Stimulated activated CD4-positive, alpha-beta T cell treated with anti-CD3 and anti-CD28 coated beads, Interleukin-2, amount 100 ng/mL, for 48 hours (primary cell): ENCODE results near the gene TULP3.
A peak's percentile ranks its signal among the peaks of the same experiment; 100 is the strongest.

Source experiments
- DNase-seq, 2 donors: peaks; one replicate each; pipeline ENCODE4 v3.0.0-alpha.2; 2020

The TULP3 gene

DNA sequence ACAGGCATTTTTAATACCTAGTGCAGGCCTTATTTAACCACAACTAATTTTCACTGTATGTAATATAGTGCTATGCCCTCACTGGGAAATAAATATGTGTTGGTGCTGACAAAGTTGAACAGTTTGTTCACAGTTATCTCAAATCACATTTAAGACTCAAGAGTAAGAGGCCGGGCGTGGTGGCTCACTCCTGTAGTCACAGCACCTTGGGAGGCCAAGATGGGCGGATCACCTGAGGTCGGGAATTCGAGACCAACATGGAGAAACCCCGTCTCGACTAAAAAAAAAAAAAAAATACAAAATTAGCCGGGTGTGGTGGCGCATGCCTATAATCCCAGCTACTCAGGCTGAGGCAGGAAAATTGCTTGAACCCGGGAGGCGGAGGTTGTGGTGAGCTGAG, 45.6 kb downstream of the TULP3 start:
- no peak for DNase-seq

DNA sequence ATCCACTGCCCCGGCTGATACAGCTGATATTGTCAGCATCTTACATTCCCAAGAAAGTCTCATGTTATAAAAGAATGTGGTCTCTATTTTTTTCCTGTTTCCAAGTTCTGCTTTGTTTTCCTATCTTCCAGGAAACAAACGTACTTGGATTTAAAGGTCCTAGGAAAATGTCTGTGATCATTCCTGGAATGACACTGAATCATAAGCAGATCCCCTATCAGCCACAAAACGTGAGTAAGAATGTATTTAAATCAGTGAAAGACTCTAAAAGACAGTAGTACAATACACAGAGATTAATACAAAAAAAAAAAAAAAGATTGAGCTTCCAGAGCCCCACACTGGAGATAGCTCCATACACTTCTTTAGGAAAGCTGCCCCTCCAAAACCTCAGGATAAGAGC, 46.8 kb downstream of the TULP3 start:
- DNase-seq = no peak

DNA sequence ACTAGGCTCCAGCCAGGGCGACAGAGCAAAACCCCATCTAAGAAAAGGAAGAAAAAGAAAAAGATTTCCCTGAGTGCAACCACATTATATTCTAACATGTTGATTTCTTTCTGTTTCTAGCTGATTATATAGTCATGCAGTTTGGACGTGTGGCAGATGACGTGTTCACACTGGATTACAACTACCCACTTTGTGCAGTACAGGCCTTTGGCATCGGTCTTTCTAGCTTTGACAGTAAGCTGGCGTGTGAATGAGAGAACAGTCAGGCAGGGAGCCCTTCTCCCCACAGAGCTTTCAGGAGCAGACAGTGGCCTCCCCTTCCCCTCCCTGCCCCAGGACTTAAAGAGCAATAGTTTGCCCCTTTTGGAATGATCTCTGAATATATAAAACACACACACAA, 48.5 kb downstream of the TULP3 start:
- DNase-seq = no peak

DNA sequence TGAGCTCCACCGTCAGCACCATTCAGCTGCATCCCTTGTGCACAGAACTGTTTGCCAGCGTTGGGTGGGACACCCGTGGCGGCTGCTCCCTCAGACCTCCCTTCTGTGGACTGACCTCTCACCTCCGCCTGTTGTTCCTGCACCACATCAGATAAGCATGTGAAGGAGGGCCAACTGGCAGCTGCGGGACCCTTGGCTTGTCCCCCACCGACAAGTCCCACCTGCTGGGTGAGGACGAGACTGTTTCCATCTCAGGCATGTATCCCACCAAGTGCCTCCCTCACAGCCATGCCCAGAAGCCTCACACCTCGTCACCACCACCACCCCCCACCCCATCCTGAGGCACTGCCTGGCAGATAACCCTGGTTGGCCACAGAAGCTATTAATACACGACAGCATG, 49.9 kb downstream of the TULP3 start:
- DNase-seq = no peak

DNA sequence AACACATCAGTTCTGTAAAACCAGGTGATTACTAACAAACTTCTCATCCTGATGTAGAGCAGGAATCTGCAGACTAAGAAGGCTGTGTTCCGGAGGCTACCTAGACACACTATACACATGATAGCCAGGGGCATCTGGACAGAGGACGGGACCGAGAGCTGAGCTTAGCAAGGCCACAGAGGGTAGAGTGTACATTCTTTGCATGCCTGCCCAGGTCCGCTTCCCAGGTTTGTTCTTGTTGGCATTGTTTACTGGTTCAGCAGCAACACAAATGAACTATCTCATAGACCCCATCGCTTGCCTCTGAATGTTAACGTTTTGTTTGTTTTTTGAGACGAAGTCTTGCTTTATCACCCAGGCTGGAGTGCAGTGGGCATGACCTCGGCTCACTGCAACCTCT, 50.8 kb downstream of the TULP3 start:
- no peak for DNase-seq

DNA sequence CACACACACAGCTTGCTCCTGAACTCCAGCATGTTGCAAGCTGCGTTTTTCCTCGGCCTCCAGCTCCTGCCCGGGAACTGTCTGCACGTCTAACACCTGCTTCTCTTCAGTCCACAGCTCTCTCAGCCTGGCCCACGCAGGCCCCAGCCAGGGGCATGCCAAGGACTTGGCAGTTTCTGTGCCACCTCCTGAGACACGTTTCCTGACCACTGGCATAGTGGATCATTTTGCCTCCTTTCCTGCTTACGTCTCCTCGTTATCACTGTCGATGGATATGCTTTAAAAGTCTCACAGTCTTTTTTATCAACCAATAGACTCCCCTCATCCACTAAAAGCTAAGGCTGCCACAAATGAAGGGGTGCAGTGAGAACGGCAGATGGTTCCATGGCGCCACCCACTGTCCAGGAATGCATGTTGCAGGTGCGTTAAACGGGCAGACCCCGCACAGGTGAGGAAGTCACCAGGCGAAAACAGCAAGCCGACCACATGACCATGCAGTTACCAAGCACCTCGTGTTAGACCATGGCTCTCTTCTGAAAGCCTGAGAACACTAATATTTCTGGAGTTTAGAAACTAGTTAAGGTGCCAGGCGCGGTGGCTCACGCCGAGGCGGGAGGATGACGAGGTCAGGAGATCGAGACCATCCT, 53.8 kb downstream of the TULP3 start:
- DNase-seq = peak; percentile 53 to 67

DNA sequence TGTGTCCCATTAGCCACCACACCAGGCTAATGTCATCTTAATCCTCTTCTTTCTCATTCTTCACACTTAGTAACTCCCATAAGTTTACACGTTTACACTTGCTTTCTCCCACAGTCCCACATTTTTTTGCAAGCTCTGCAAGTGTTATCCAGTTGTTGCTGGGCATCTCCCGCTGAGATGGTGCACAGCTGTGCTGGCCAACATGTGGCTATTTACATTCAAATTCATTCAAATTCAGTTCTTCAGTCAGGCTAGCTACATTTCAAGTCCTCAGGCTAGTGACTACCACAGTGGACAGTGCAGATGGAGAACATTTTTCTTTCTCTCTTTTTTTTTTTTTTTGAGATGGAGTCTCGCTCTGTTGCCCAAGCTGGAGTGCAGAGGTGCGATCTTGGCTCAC, 58.7 kb downstream of the TULP3 start:
- DNase-seq = no peak

DNA sequence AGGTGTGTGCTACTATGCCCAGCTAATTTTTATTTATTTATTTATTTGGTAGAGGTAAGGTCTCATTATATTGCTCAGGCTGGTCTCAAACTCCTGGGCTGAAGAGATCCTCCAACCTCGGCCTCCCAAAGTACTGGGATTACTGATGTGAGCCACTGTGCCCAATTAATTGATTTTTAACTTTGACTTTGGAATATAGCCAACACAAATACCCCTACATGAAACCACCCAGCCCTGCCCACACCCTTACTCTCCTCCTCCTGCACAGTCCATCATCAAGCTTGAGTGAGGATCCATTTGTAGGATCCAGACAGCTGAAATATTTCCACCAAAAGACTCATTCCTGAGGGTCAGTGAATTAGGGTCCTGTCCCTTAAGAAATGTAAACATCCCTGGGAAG, 65.2 kb downstream of the TULP3 start:
- DNase-seq = no peak

DNA sequence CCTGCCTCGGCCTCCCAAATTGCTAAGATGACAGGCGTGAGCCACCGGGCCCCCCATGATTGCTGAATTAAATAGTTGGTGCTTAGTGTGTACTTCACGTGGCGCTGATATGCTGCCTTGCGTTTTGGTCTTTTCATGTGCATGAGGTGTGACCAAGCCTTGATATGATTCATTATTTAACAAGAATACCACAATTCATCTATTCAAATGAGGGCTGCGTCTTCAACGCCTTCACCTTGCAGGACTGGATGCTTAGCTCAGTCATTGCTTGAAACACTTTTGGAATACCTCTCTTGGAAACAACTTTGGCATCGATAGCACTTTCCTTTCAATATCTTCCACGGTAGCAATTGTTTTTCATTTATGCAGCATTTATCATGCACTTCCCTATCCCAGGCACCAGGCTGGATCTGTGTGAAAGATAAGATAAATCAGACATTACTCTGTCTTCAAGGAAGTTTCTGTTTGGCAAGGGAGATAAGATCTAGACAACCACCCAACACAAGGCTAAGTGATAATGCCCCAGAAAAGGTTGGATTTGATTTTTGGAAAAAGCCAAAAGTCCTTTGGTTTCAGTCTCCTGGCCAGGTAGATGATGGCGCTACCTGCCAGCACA, 67.2 kb downstream of the TULP3 start:
- DNase-seq = no peak

DNA sequence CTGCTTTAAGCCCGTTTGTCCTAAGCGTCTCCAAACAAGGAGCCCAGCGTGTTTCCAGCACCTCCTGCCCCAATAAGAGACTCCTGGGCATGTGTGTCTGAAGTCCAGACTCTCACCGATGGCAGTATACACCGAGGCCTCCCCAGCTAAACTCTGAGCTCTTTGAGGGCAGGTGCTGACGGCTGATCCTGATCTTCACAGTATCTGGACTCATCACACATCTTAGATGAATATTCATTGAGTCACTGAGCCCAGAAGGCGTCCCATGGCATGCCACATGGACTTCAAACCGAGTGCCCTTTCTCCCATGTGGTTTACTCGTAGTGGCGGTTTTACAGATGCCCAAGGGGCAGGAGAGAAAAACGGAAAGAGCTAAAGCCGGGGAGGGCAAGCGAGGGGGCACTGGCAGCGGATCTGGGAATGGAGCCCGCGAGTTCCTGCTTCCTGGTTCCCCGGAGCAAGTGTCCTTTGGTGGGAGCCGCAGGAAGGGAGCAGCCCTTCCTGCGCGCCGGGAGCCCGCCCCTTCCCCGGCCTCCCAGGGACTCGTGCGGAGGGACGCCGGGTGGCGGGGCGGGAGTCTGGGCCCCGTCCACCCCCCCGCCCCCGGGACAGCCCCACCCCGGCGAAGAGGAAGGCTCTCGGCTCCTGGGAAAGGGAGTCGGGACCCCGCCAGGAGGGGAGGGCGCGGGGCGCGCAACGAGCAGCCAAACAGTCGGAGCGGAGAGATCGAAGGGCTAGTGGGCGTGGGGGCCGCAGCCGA, 67.9 kb downstream of the TULP3 start:
- no peak for DNase-seq

DNA sequence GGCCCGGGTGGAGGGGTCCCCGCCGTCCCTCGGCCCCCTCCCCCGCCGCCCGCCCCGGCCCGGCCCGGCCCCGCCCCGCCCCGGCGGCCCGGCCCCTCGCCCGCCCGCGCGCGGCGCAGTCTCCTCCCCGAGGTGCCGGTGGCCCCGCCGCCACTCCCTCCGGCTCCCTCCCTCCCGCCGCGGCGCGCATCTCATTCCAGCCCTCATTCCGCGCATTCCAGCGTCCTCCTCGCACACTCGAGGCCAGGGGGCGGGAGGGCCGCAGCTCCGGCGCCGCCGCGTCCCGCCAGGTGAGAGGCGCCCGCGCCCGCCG, 68.5 kb downstream of the TULP3 start, which contains the start of gene TEAD4:
TEAD4 (plus strand) TSS at position 206 of the 313 bp plus-strand sequence.
- DNase-seq = peak; percentile 9 to 16

DNA sequence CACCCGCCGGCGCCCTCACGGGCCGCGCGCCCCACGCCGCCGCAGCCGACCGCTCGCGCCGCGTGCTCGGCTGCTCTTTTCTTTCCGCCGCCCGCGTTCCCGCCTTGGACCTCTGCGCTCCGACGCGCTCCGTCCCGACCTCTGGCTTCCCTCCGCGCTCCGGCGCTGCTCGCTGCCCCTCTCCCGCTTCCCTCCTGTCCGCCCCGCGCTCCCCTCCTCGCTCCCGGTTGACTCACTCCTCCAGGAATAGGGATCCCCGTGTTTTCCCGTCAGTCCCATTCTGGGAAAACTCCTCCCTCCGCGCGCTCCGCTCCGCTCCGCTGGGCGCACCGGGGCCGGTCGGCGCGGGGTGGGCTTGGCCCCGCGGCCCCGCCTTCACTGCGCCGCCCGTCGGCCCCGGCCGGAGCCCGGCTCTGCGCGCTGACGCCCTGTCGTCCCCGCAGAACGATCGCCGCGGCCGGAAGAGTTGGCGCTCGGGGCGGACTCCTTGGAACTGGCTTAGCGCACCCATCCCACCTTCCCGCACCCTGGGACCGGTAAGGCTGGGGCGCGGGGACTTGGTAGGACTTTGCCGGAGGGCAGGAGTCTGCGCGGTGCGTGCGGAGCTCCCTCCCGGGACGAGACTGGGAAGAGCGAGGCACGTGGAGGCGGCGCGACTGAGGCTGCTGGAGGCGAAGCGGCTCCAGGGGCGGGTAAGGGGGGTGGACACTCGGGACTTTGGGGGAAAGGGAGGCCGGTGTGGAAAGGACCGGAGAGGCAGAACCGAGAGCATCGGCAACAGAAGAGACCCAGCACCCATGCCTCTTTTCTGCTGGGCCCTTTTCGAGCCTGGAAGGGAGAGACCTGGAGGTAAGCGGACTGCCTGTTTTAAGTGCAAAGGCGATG, 69.1 kb downstream of the TULP3 start:
- peak in 1 of 2 donors; percentile 16 for DNase-seq

DNA sequence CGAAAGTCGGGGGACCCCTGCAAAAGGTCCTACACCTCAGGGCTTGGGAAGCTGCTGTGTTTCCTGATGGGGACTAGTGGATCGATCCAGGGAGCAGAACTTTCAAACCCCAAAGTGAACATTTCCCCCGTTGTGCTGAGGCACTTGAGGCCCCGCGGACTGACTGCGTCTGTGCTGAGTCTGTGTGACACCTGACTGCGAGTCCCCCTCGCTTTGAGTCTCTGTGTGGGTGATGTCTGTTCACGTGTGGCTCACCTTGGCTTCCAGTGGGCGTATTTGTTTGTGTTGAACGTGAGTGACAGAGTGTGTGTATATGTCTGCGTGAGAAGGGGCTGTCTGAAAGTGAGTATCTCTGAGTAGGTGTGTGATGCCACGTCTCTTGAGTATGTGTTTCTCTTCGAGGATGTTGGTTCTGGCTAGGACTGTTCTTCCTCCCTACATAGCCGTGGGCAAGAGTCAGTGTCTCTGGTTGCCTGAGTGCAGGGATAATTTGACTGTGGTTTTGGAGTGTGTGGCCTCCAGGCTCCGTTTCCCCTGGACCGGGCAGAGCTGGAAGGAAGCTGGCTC, 69.8 kb downstream of the TULP3 start:
- peak in 1 of 2 donors; percentile 7 for DNase-seq

DNA sequence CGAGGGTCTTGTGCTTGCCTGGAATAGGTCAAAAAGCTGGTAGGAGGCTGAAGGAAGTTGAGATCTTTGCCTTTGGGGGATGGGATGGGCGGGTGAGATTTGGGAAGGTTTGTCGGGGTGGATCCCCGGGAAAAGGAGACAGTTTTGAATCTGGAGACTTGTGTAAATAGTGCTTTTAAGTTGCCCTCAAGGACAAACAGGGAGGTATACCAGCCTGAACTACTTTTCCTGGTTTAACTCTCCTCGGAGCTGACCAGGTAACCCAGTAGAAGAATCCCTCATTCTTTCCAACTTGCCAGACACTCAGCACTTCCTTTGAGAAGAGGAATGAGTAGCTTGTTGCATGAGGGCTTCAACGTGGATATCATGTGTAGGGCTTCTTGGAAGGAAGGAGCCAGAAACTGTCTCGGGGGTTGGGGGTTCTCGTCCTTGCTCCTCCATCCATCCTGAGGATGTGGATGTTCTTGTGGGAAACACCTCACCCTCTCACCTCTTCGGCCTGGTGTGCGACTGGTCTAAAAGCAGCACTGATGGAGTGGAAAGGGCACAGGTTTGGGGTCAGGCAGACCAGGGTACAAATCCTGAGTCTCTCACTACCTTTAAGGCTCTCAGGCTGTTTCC, 70.4 kb downstream of the TULP3 start:
- no peak for DNase-seq

DNA sequence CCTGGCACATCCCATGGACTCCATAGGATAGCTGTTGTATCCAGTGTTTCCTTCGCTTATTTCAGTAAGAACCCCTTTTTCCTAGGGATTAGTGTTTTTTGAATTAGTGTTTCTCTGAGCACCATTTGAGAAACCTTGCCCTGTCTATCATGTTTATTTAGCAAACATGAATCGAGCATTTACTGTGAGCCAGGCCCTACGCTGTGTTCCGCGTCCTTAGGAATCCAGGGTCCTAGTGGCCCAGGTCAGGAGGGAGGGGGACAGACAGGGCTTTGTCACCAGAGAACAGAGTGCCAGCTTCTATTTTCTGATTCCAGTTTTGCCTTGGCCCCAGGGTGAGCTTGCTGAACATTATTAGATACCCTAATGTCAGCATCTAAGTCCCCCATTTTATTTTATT, 71.0 kb downstream of the TULP3 start:
- DNase-seq = no peak

DNA sequence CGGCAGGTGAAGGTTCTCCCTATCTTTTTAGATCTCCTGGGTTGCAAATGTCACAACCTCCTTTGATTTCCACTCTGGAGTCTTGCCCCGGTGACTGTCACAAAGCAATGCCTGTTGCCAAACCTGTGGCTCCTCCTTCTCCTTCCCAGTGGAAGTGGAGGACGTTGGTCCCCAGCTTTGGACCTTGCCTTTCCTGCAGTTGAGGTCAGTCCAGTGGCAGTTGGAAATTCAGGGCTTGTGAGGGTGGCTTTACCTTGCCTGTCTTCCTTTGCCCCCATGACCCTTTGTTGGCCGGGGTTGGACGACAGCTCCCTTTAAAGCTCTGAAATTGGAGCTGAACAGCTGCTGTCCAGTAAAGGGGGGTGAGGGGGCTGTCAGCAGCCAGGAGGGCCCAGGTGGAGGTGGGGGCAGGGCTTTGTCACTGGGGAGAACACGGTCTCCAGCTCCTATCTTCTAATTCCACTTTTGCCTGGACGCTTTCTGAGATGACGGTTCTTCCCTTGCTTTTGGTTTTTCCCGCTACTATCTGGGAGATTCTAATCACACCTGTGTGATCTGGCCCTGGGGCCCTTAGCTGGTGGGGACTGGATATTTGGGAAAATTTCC, 72.6 kb downstream of the TULP3 start:
- no peak for DNase-seq

DNA sequence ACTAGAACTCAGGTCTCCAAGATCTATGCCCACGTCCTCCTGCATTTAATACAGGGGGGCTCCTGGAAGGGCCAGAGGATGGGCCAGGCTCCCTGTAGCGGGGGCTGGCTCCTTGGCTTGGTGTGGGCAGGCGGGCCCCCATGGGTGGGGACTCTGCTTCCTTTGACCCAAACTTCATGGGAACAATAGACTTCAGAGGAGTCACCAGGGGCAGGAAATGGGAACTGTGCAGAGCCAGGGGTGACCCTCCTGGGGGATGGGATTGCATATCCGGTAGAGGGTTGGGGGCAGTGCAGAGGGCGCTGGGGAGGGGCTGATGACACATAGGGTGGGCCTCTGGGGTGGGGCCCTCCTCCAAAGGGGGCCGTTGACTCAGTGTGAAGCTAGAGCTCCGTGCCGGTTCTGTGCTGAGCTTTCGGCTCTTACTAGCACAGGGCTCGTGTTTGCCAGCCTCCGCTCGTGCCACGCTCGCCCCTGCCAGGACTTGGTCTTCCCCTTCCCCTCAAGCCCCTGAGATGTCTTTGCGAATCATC, 73.1 kb downstream of the TULP3 start:
- no peak for DNase-seq

DNA sequence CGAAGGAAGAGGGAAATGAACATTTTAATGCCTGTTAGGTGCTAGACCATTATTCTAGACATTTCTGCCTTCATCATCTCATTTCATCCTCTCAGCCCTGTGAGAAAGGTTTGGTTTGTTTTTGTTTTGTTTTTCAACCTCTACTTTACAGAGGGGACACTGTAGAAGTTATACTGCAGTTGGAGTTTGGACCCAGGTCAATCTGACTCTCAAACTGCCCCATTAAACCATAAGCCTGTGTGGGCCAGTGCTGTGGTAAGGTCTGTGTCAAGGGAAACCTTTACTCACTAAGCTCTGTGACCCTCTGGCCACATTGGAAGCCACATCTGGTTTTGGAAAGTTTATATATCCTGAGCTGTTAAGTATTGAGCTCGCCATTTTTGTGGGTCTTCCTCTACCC, 77.0 kb downstream of the TULP3 start:
- no peak for DNase-seq

DNA sequence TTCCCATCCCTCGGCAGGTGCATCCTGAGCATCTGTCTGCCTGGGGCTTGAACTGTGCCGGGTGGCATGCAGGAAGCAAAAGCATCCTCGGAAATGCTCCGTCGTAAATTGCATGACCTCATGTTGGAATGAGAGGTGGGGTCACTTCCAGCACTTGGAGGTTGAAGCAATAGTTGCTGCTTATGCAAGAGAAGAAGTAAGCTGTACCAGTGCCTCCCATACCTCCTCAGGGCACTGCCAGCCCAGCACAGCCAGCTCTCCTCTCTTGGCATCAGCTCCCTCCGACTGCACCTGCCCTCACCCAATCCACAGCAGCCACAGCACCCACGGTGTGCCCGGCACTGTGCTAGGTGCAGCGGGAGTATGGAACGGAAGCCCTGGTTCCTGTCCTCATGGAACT, 80.1 kb downstream of the TULP3 start:
- no peak for DNase-seq

DNA sequence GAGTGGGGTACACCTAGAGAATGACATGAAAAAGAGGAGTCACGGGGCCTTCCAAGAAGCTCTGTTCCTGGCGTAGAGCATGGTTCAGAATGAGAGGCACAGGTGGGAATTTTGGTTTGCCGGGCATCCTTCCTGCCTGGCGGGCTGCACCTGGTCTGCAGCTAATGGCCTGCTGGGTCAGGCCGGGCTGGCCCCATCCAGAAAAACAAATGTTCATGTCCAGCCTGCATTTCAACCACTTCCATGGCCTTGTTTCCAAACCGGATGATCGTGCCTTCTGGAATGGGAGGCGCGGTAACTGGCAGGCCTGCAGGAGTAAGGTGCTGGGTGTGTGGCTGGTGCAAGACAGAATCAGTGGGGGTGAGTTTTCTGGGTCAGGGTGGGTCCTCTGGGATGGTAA, 82.9 kb downstream of the TULP3 start:
- DNase-seq = no peak

DNA sequence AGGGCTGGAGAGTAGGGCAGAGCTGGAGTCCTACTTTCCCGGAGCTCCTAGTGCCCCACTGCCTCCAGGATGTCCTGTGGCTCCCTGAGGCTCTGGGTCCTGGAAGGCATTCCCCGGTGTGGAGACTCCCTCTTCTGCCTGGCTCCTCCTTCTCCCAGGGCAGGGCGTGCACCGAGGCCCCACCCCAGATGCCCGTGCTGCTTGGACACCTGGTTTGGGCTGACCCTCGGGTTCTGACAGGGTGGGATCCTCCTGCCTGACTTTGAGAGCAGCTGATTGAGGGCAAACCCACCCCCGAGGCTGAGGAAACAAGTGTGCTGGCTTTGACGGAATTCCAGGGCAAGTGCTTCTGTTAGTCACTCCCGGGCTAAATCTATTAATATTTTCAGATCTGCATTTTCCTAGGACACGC, 83.9 kb downstream of the TULP3 start:
- DNase-seq = no peak

DNA sequence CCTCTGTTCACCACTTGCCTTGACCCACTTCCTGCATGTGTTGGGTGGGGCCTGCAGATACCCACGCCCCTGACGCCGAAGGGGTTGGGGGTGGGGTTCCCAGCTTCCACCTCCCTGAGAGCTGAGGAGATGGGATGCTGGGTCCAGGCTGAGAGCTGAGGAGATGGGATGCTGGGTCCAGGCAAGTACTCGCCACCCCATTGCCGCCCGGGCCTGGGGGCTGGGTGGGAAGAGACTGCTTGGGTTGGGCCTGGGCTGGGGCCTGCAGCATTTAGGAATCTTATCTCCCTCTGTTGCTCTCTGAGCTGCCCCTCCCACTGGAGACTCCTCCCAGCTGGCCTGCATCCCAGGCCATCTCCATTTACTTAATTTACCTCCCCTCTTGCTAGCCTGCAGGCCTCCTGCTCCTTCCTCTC, 85.9 kb downstream of the TULP3 start:
- DNase-seq = no peak
